Stimulated activated CD8-positive, alpha-beta memory T cell treated with anti-CD3 and anti-CD28 coated beads, Interleukin-15, amount 100 ng/mL, for 1 hour (primary cell): ENCODE measurements around the gene DNMT3A.
"Not testable (repeated sequence)": the region's sequence is repeated elsewhere in the genome, so short reads cannot be mapped to it uniquely, and the experiment has no call there.

Experiments
- DNase-seq: peaks from one replicate; pipeline ENCODE4 v3.0.0-alpha.2; 2020; ENCODE audit warnings: low read depth

Gene DNMT3A

GRCh38 chr2:25283921-25284320, 57.8 kb downstream of the DNMT3A start:
- DNase-seq, result no peak

GRCh38 chr2:25281941-25282340, 59.8 kb downstream of the DNMT3A start:
- DNase-seq, result no peak

GRCh38 chr2:25281522-25281921, 60.2 kb downstream of the DNMT3A start:
- DNase-seq, result no peak

- no peak for DNase-seq
Measured at GRCh38 chr2:25280051-25280687, 61.6 kb downstream of the DNMT3A start.

GRCh38 chr2:25279091-25279651, 62.6 kb downstream of the DNMT3A start:
- DNase-seq, result no peak

GRCh38 chr2:25276569-25277465, 64.9 kb downstream of the DNMT3A start:
- DNase-seq, result peak; percentile 41

GRCh38 chr2:25275575-25275965, 66.2 kb downstream of the DNMT3A start:
- DNase-seq, result no peak

- no peak for DNase-seq
Measured at GRCh38 chr2:25274868-25275574, 66.7 kb downstream of the DNMT3A start.

- DNase-seq, result no peak
Measured at GRCh38 chr2:25273985-25274535, 67.7 kb downstream of the DNMT3A start.

GRCh38 chr2:25272705-25273104, 69.0 kb downstream of the DNMT3A start:
- not testable (repeated sequence) for DNase-seq

GRCh38 chr2:25270061-25270460, 71.7 kb downstream of the DNMT3A start:
- no peak for DNase-seq

- DNase-seq, result no peak
Measured at GRCh38 chr2:25269233-25269632, 72.5 kb downstream of the DNMT3A start.

- no peak for DNase-seq
Measured at GRCh38 chr2:25268139-25268538, 73.6 kb downstream of the DNMT3A start.

- DNase-seq, result no peak
Measured at GRCh38 chr2:25266399-25266798, 75.3 kb downstream of the DNMT3A start.

GRCh38 chr2:25265802-25266201, 75.9 kb downstream of the DNMT3A start:
- DNase-seq, result no peak

GRCh38 chr2:25265001-25265400, 76.7 kb downstream of the DNMT3A start:
- DNase-seq, result no peak

GRCh38 chr2:25262288-25262687, 79.4 kb downstream of the DNMT3A start:
- no peak for DNase-seq

- DNase-seq, result no peak
Measured at GRCh38 chr2:25259737-25260124, 82.0 kb downstream of the DNMT3A start.

- DNase-seq, result no peak
Measured at GRCh38 chr2:25258847-25259736, 82.6 kb downstream of the DNMT3A start.

- no peak for DNase-seq
Measured at GRCh38 chr2:25257931-25258846, 83.5 kb downstream of the DNMT3A start.
